T-helper 2 cell treated with Interferon-gamma antibody and Interleukin-4, amounts not matched to agents 5 μg/mL and 100 μg/mL, for 36 hours (primary cell): ENCODE data around the gene IGSF8.

Source experiments
- DNase-seq: peaks from one replicate; pipeline ENCODE4 v3.0.0; 2021; ENCODE audit warnings: low spot score
- H3K27ac Mint-ChIP-seq: one replicate; pipeline ENCODE4 v1.8.0; 2021; ENCODE audit warnings: mild to moderate bottlenecking, mixed read lengths
- H3K27me3 Mint-ChIP-seq: one replicate; pipeline ENCODE4 v1.8.0; 2021; ENCODE audit warnings: low read depth, mixed read lengths
- H3K36me3 Mint-ChIP-seq: one replicate; pipeline ENCODE4 v1.8.0; 2021; ENCODE audit warnings: low read depth, mixed read lengths
- H3K4me1 Mint-ChIP-seq: one replicate; pipeline ENCODE4 v1.8.0; 2021; ENCODE audit warnings: low read depth, mixed read lengths
- H3K4me3 Mint-ChIP-seq: one replicate; pipeline ENCODE4 v1.8.0; 2022; ENCODE audit warnings: mild to moderate bottlenecking, moderate library complexity, mixed read lengths
- H3K9me3 Mint-ChIP-seq: one replicate; pipeline ENCODE4 v1.8.0; 2021; ENCODE audit warnings: mixed read lengths

The IGSF8 gene

GRCh38 chr1:160094806-160095205, 3.6 kb downstream of the IGSF8 start:
- DNase-seq: no peak
- Mint-ChIP-seq H3K27ac (no peak overlapping the region), H3K27me3 (no peaks in the 10 kb centered on the region), H3K9me3 (no peaks in the 10 kb centered on the region), H3K4me3 (no peak overlapping the region), H3K36me3 (peaks cover 11% of the 10 kb centered on the region), H3K4me1 (peaks cover 27% of the 10 kb centered on the region)

GRCh38 chr1:160094291-160094625, 4.2 kb downstream of the IGSF8 start:
- no peaks in the 10 kb centered on the region for H3K9me3 Mint-ChIP-seq
- no peaks in the 10 kb centered on the region for H3K27me3 Mint-ChIP-seq
- no peak for DNase-seq
- H3K27ac Mint-ChIP-seq: no peak overlapping the region
- H3K36me3 Mint-ChIP-seq: peaks cover 11% of the 10 kb centered on the region
- H3K4me3 Mint-ChIP-seq: no peak overlapping the region
- H3K4me1 Mint-ChIP-seq: peaks cover 22% of the 10 kb centered on the region

GRCh38 chr1:160093624-160094290, 4.7 kb downstream of the IGSF8 start:
- Mint-ChIP-seq H3K4me1 (peaks cover 21% of the 10 kb centered on the region), H3K27me3 (no peaks in the 10 kb centered on the region), H3K27ac (no peak overlapping the region), H3K36me3 (peaks cover 11% of the 10 kb centered on the region), H3K9me3 (no peaks in the 10 kb centered on the region), H3K4me3 (no peak overlapping the region)
- DNase-seq: no peak

- Mint-ChIP-seq H3K27me3 (no peaks in the 10 kb centered on the region), H3K4me3 (no peak overlapping the region), H3K4me1 (peaks cover 21% of the 10 kb centered on the region), H3K36me3 (peaks cover 11% of the 10 kb centered on the region), H3K9me3 (no peaks in the 10 kb centered on the region), H3K27ac (no peak overlapping the region)
- DNase-seq: no peak
Observed at GRCh38 chr1:160093069-160093395, 5.4 kb downstream of the IGSF8 start.

GRCh38 chr1:160092366-160093068, 5.9 kb downstream of the IGSF8 start:
- Mint-ChIP-seq H3K27me3 (no peaks in the 10 kb centered on the region), H3K9me3 (no peaks in the 10 kb centered on the region), H3K4me1 (peaks cover 17% of the 10 kb centered on the region), H3K27ac (no peak overlapping the region), H3K36me3 (peaks cover 11% of the 10 kb centered on the region), H3K4me3 (no peak overlapping the region)
- DNase-seq: no peak

- H3K27ac Mint-ChIP-seq: no peak overlapping the region
- peaks cover 10% of the 10 kb centered on the region for H3K4me1 Mint-ChIP-seq
- H3K4me3 Mint-ChIP-seq: no peak overlapping the region
- H3K9me3 Mint-ChIP-seq: no peaks in the 10 kb centered on the region
- no peaks in the 10 kb centered on the region for H3K27me3 Mint-ChIP-seq
- H3K36me3 Mint-ChIP-seq: peaks cover 11% of the 10 kb centered on the region
- no peak for DNase-seq
Observed at GRCh38 chr1:160091666-160092223, 6.7 kb downstream of the IGSF8 start.

GRCh38 chr1:160090760-160091159, 7.7 kb downstream of the IGSF8 start:
- Mint-ChIP-seq H3K27me3 (no peaks in the 10 kb centered on the region), H3K27ac (no peak overlapping the region), H3K9me3 (no peaks in the 10 kb centered on the region), H3K4me3 (no peak overlapping the region), H3K36me3 (peaks cover 11% of the 10 kb centered on the region), H3K4me1 (peaks cover 4% of the 10 kb centered on the region)
- DNase-seq: no peak

GRCh38 chr1:160089883-160090282, 8.5 kb downstream of the IGSF8 start:
- H3K36me3 Mint-ChIP-seq: peaks cover 11% of the 10 kb centered on the region
- peaks cover 5% of the 10 kb centered on the region for H3K4me1 Mint-ChIP-seq
- no peaks in the 10 kb centered on the region for H3K9me3 Mint-ChIP-seq
- H3K27me3 Mint-ChIP-seq: no peaks in the 10 kb centered on the region
- no peak overlapping the region for H3K27ac Mint-ChIP-seq
- no peak for DNase-seq
- no peak overlapping the region for H3K4me3 Mint-ChIP-seq

- Mint-ChIP-seq H3K36me3 (peaks cover 6% of the 10 kb centered on the region), H3K4me1 (peaks cover 6% of the 10 kb centered on the region), H3K27ac (no peak overlapping the region), H3K4me3 (no peak overlapping the region), H3K27me3 (peaks cover 11% of the 10 kb centered on the region), H3K9me3 (no peaks in the 10 kb centered on the region)
- DNase-seq: no peak
Observed at GRCh38 chr1:160087118-160087662, 11.2 kb downstream of the IGSF8 start.

GRCh38 chr1:160086456-160086892, 11.9 kb downstream of the IGSF8 start:
- no peaks in the 10 kb centered on the region for H3K9me3 Mint-ChIP-seq
- peaks cover 3% of the 10 kb centered on the region for H3K36me3 Mint-ChIP-seq
- peaks cover 16% of the 10 kb centered on the region for H3K27me3 Mint-ChIP-seq
- H3K4me1 Mint-ChIP-seq: peaks cover 6% of the 10 kb centered on the region
- H3K27ac Mint-ChIP-seq: no peak overlapping the region
- DNase-seq: no peak
- H3K4me3 Mint-ChIP-seq: no peak overlapping the region

- Mint-ChIP-seq H3K4me1 (peaks cover 7% of the 10 kb centered on the region), H3K4me3 (no peak overlapping the region), H3K27me3 (peaks cover 21% of the 10 kb centered on the region), H3K27ac (no peak overlapping the region), H3K36me3 (peaks cover 3% of the 10 kb centered on the region), H3K9me3 (no peaks in the 10 kb centered on the region)
- DNase-seq: peak; percentile 67
Observed at GRCh38 chr1:160085686-160086455, 12.5 kb downstream of the IGSF8 start.

- Mint-ChIP-seq H3K4me1 (peaks cover 8% of the 10 kb centered on the region), H3K4me3 (no peak overlapping the region), H3K9me3 (no peaks in the 10 kb centered on the region), H3K27ac (no peak overlapping the region), H3K36me3 (no peaks in the 10 kb centered on the region), H3K27me3 (peaks cover 27% of the 10 kb centered on the region)
- DNase-seq: no peak
Observed at GRCh38 chr1:160084771-160085321, 13.6 kb downstream of the IGSF8 start.

- H3K9me3 Mint-ChIP-seq: no peaks in the 10 kb centered on the region
- peak overlapping the region; percentile 53 for H3K4me3 Mint-ChIP-seq
- H3K4me1 Mint-ChIP-seq: peaks cover 8% of the 10 kb centered on the region
- H3K27ac Mint-ChIP-seq: no peak overlapping the region
- no peaks in the 10 kb centered on the region for H3K36me3 Mint-ChIP-seq
- DNase-seq: peak; percentile 63
- peaks cover 32% of the 10 kb centered on the region for H3K27me3 Mint-ChIP-seq
Observed at GRCh38 chr1:160083968-160084770, 14.2 kb downstream of the IGSF8 start.
